GM21447 (cell line): ENCODE data around the gene CNOT6.

ENCODE experiments used
- ATAC-seq: cut with Tn5 transposase; IDR thresholded peaks from one replicate; pipeline ENCODE4 v1.9.1; 2021; ENCODE audit not compliant: unreplicated experiment

CNOT6 gene

GRCh38 chr5:180598797-180599589 lies 104.8 kb downstream of the CNOT6 start:
- no peak for ATAC-seq

DNA sequence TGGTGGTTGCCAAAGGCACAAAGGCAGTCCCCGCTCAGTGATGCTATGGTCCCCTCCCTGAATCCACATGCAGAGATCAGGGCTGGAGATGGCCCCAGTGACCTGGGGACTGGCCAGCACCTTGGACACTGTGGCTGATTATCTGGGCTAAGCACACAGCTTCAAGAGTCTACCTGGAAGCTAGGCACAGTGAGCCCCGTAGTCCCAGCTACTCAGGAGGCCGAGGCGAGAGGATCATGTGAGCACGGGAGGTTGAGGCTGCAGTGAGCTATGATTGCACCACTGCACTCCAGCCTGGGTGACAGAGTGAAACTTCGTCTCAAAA lies 105.4 kb downstream of the CNOT6 start:
- ATAC-seq, result no peak

DNA sequence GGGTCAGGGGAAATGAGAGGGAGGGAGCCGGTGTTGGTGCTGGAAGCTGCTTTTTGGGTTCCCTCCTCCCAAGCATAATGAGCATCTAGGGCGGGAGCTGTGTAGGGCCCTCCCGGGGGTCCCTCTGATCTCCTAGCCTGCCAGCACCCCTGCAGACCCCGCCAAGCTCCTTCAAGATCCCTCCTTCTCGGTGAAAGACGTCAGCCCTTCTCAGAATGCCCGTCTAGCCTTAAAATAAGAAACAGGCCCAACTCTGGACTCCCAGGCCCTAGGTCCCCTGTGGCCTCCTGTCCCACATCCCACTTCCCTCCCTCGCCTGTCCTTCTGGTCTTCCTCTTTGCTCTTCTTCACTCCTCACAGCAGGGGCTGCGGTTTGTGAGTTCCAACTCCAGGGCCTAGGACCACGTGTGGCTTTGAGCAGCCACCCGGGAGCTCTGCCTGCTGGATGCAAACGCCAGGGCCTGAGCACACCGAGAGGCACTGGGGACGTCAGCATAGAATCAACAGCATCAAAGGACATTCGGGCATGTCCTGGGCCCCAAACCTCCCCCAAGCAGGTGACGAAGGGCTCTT lies 105.9 kb downstream of the CNOT6 start:
- no peak for ATAC-seq

GRCh38 chr5:180600554-180601041 lies 106.4 kb downstream of the CNOT6 start:
- ATAC-seq, result no peak

DNA sequence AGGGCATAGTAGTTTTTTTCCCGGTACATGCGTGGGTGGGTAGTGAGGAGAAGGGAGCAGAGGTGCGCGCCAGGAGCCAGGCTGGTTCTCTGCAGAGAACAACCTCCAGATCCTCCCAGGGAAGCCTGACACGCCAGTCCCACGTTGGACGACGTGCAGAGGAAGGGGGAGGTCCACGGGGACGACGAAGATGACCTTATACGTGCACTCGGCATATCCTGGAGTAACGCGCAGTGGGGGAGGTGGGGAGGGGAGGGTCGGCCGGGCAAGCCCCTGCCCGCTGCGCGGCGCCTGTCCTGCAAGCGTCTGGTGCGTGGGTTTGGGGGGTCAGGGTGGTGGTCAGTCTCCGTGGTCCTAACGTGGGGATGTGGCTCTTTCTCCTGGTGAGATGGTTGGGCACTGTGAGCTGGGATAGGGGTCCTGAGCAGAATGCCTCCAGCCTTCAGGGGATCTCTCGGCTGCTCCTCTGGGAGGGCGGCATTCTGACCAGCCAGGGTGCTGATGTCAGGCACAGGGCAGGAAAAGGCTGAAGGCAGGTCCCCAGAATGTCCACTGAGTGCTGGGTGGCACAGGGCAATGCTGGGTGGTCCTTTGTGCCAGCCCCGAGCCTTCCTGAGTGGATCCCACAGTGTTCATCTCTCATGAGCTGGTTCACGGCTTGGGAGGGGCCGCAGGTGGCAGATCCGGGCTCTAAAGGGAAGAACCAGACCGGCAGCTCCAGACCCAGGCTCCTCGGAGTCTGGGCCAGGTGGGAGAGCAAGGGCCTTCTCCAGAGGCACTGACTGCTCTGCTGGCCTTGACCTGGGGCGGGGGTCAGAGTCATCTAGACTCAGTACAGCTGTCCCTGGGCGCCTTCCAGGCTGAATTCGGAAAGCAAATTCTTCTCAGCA lies 107.7 kb downstream of the CNOT6 start:
- ATAC-seq, result no peak

DNA sequence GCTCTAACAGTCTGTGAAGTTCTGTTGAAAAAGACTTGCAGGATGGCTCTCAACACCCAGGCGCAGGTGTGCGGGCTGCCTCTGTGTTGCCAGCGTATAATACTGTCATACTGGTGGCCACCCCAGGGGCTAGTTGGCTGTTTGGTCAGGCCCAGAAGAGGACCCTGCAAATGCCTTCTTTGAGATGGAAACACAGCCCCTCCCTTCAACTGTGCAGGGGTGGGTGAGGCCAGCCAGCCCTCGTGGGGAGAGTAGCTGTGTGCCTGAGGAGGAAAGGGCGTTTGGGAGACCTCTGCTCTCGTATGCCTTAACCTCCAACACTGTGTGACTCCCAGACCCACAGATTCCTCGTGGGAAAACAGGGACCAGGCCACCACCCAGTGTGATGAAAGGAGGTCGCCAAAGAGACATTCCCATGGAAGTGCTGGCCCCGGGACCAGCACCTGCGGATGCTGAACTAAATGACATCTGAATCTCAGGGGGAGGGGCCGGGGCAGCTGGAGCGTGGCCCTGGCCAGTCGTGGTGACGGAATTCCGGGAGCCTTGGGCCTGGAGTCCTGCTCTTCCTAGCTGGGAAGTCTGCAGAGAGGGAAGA lies 108.4 kb downstream of the CNOT6 start:
- no peak for ATAC-seq

DNA sequence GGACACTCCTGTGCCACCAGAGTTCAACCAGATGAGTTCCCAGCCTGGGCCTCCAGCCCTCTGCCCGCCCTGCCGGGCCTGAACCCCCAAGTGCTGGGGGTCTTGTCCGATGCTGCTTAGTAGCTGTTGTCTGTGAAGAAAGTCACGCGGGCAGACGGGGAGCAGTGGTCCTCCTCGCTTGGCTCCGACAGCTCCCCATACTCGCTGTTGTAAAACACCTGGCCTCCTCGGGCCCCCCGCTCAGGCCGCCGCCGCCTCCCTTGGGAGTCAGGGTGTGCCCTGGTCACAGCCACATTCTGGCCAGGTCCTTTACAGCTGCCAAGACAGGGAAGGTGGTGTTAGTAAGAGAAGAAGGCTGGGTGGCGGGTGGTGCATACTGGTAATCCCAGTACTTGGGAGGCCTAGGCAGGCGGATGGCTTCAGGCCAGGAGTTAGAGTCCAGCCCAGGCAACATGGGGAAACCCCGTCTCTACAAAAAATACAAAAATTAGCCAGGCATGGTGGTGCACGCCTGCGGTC lies 109.0 kb downstream of the CNOT6 start:
- ATAC-seq, result no peak

DNA sequence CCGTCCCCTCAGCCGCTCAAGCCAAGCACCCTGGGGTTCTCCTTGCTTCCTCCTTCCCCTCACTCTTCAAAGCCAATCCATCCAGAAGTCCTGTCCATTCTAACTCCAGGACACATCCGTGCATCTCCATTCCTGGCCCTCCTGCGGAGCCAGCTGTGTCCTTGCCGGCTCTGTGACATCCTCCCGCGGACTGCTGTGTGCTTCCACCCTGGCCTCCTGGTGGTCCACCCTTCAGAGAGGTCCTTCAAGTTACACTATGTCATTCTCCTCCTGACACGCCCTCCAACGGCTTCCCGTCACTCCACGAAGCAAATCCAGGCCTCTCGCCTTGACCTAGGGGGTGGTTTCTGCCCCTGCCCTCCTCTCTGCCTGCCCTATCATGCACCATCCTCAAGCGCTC lies 110.1 kb downstream of the CNOT6 start:
- no peak for ATAC-seq

GRCh38 chr5:180605554-180606214 lies 111.5 kb downstream of the CNOT6 start:
- ATAC-seq, result peak; percentile 51

- ATAC-seq, result no peak
Observed at GRCh38 chr5:180606215-180606785, 112.1 kb downstream of the CNOT6 start.

- ATAC-seq, result no peak
Observed at GRCh38 chr5:180607861-180608571, 113.8 kb downstream of the CNOT6 start.

DNA sequence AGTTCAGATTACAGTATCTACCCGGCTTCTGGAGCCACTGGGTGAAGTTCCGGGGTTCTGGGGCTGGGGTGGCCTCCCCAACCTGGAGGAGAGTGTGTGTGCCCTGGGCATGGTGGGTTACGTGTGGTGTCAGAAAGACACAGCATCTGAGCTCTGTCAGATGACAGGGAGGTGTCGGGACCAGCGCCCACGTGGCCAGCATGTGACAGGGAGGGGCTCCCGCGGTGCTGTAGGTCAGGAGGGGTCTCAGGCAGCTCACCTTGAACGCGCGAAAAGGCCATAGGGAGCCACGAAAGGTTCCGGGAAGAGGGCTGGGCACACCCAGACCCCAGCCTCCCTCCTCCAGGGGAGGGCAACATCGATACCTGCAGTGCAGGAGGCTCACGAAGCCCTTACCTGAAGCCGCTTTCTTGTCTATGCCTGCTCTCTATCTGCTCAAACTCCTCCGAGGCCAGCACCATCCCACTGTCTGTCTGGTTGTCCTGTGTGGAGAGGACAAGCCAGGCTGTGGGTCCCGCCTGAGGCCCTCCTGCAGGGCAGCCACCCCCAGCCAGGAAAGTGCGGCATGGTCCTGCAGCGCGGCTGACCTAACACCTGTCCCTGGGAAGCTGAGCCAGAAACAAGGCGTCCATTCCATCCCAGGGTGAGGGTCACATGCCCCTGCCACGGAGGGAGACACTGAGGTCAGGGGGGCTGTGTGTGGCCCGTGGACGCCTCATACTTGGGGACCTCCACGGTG lies 114.6 kb downstream of the CNOT6 start:
- no peak for ATAC-seq

- no peak for ATAC-seq
Observed at GRCh38 chr5:180609386-180609785, 115.2 kb downstream of the CNOT6 start.

DNA sequence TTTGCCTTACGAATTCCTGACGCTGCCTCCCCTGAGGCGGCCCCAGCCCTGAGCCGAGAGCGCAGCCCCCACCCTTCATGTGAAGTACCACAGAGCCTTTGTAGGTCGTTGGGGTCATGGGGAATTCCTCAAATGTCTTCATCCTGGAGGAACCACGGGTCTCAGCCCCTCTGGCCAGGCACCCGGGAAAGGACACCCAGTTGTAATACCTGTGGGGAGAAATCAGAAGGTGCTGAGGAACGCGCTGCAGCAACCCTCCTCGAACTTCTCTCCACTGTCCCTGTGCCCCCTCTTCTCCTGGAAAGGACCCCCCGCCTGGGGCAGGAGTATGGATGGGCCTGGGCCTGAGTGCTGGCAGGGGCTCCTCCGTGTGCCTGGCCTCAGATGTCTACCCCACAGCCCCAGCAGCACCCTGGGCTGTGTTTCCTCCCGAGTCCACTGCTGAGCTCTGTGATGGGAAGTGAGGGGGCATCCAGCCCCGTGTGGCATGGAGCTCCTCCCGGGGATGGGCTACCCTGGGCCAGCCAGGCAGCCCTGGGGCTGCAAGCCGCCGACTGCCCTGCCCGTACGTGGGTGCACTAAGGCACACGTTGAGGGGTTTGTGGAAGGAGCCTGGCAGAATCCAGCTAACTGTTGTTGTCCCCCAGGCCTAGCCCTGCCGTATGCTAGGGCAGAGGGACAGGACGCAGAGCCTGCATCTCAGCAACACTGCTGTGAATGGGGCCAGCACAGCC lies 115.8 kb downstream of the CNOT6 start:
- no peak for ATAC-seq

GRCh38 chr5:180611140-180611850 lies 117.1 kb downstream of the CNOT6 start:
- ATAC-seq, result no peak

GRCh38 chr5:180612683-180613082 lies 118.5 kb downstream of the CNOT6 start:
- no peak for ATAC-seq

DNA sequence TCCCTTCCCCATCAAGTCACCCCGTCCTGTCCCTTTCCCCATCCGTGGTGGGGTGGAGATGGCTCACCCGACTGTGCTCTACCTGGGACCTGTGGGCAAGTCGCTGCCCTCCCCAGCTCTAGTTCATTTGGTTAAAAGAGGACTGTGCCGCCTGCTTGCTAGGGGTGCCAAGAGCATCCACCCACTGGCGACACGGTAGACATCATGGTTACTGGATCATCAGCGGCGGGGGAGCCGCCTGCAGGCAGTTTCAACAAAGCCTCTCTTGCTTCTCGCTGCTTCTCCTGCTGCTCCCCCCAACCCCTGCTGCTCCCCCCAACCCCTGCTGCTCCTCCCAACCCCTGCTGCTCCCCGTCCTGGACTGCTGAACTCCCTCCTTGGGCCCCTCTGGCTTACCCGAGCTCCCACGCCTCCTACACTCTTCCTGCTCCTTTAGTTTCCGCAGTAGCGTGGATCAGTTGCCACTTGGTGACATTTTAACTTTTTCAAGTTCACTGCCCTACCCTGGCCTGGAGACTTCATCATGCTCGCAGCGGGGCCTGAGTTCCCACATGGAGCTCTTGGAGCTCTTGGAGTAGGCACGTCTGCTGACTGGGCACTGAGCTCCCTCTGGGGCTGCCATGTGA lies 119.1 kb downstream of the CNOT6 start:
- ATAC-seq, result no peak
